Osteoblast (primary cell): Measurements from ENCODE around the gene AMPD1. TPM values are rescaled to one million over a fixed set of nuclear protein-coding genes. Genes with fewer than 3 reads are reported as not detected.

ENCODE experiments used
- DNase-seq: peaks from one replicate; pipeline ENCODE4 v3.0.0; 2011; ENCODE audit warnings: low spot score, mixed read lengths; ENCODE audit not compliant: insufficient read length; ENCODE audit errors: missing footprints
- H2AFZ ChIP-seq: 2 replicates; pipeline ENCODE4 v1.6.0; 2011; ENCODE audit warnings: mild to moderate bottlenecking, low read length
- H3K27ac ChIP-seq: 2 replicates; pipeline ENCODE4 v1.5.1; 2011; ENCODE audit warnings: mild to moderate bottlenecking, low read depth, low read length, moderate library complexity
- H3K27me3 ChIP-seq: 2 replicates; pipeline ENCODE4 v1.6.0; 2012; ENCODE audit warnings: mild to moderate bottlenecking, control low read depth, inconsistent platforms, low read length, moderate library complexity; ENCODE audit not compliant: insufficient read depth
- H3K36me3 ChIP-seq: 2 replicates; pipeline ENCODE4 v1.5.1; 2011; ENCODE audit warnings: mild to moderate bottlenecking, low read length, control low read depth, moderate library complexity; ENCODE audit not compliant: insufficient read depth
- H3K4me1 ChIP-seq: 2 replicates; pipeline ENCODE4 v1.5.1; 2011; ENCODE audit warnings: mild to moderate bottlenecking, low read length, control low read depth, moderate library complexity; ENCODE audit not compliant: insufficient read depth
- H3K4me2 ChIP-seq: 2 replicates; pipeline ENCODE4 v1.6.0; 2011; ENCODE audit warnings: mild to moderate bottlenecking, low read length; ENCODE audit not compliant: insufficient read depth
- H3K4me3 ChIP-seq: fragments of 200-600 bp; sonication (generic); 3 replicates; pipeline ENCODE4 v1.5.1; 2012; ENCODE audit warnings: mild to moderate bottlenecking, low read length, inconsistent platforms; ENCODE audit not compliant: insufficient read depth
- H3K79me2 ChIP-seq: 2 replicates; pipeline ENCODE4 v1.6.0; 2012; ENCODE audit warnings: mild to moderate bottlenecking, low read length, control low read depth, inconsistent platforms; ENCODE audit not compliant: insufficient read depth
- H3K9me3 ChIP-seq: 2 replicates; pipeline ENCODE4 v1.5.1; 2011; ENCODE audit warnings: low read depth, low read length, control low read depth
- H4K20me1 ChIP-seq: 2 replicates; pipeline ENCODE4 v1.6.0; 2012; ENCODE audit warnings: mild to moderate bottlenecking, low read length, control low read depth; ENCODE audit not compliant: insufficient read depth
- total RNA-seq: library from RNA; depleted of rRNA; stranded (reverse); fragments of >200 nt; gene quantifications from 2 replicates; pipeline ENCODE4 v1.2.3, GENCODE V29; 2012
- TF ChIP-seq, protein P1 (sequence below): IDR thresholded peaks from 2 replicates; pipeline ENCODE4 v1.5.1; 2011; ENCODE audit warnings: mild to moderate bottlenecking, low read depth, low read length, moderate library complexity; ENCODE audit errors: extremely low read depth

Gene AMPD1
- total RNA-seq, 1 donor = not detected

- no peaks in the 10 kb centered on the region for H4K20me1 ChIP-seq
- H3K4me2 ChIP-seq = no peak overlapping the region
- no peak overlapping the region for H2AFZ ChIP-seq
- peaks cover 4% of the 10 kb centered on the region for H3K27me3 ChIP-seq
- no peaks in the 10 kb centered on the region for H3K36me3 ChIP-seq
- TF ChIP-seq, protein P1, sequence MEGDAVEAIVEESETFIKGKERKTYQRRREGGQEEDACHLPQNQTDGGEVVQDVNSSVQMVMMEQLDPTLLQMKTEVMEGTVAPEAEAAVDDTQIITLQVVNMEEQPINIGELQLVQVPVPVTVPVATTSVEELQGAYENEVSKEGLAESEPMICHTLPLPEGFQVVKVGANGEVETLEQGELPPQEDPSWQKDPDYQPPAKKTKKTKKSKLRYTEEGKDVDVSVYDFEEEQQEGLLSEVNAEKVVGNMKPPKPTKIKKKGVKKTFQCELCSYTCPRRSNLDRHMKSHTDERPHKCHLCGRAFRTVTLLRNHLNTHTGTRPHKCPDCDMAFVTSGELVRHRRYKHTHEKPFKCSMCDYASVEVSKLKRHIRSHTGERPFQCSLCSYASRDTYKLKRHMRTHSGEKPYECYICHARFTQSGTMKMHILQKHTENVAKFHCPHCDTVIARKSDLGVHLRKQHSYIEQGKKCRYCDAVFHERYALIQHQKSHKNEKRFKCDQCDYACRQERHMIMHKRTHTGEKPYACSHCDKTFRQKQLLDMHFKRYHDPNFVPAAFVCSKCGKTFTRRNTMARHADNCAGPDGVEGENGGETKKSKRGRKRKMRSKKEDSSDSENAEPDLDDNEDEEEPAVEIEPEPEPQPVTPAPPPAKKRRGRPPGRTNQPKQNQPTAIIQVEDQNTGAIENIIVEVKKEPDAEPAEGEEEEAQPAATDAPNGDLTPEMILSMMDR = no peak
- H3K79me2 ChIP-seq = no peaks in the 10 kb centered on the region
- H3K27ac ChIP-seq = no peak overlapping the region
- no peaks in the 10 kb centered on the region for H3K9me3 ChIP-seq
- H3K4me3 ChIP-seq = no peak overlapping the region
- no peaks in the 10 kb centered on the region for H3K4me1 ChIP-seq
- DNase-seq = no peak
These were observed 621 bp downstream of the AMPD1 start for GRCh38 chr1:114694540-114695310.

GRCh38 chr1:114692947-114693346 lies 2.4 kb downstream of the AMPD1 start:
- Histone ChIP-seq H3K4me1 (no peaks in the 10 kb centered on the region), H3K4me3 (no peak overlapping the region), H3K27ac (no peak overlapping the region), H3K27me3 (peaks cover 10% of the 10 kb centered on the region), H3K36me3 (no peaks in the 10 kb centered on the region), H4K20me1 (no peaks in the 10 kb centered on the region), H3K4me2 (no peak overlapping the region), H3K79me2 (no peaks in the 10 kb centered on the region), H2AFZ (no peak overlapping the region), H3K9me3 (no peaks in the 10 kb centered on the region)
- DNase-seq = no peak
- TF ChIP-seq, protein P1 = no peak

DNA sequence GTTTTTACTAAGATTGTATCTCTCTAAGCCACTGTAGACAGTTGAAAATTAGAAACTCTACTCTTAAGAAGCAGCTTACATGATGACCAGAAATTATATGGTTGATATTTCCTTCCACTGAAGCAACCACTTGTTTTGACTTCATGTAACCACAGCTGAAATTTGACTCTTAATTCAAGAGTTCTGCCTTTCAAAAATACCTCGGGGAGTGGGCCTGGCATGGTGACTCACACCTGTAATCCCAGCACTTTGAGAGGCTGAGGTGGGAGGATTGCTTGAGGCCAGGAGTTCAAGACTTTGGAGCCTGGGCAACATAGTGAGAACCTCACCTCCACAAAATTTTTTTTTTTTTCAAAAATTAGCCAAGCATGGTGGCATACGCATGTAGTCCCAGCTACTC lies 4.3 kb downstream of the AMPD1 start:
- no peaks in the 10 kb centered on the region for H4K20me1 ChIP-seq
- H3K36me3 ChIP-seq = no peaks in the 10 kb centered on the region
- no peak overlapping the region for H3K4me2 ChIP-seq
- TF ChIP-seq, protein P1 = no peak
- no peak overlapping the region for H3K4me3 ChIP-seq
- H3K27ac ChIP-seq = no peak overlapping the region
- no peak overlapping the region for H2AFZ ChIP-seq
- H3K27me3 ChIP-seq = peaks cover 12% of the 10 kb centered on the region
- no peaks in the 10 kb centered on the region for H3K79me2 ChIP-seq
- H3K9me3 ChIP-seq = no peaks in the 10 kb centered on the region
- no peak for DNase-seq
- H3K4me1 ChIP-seq = no peaks in the 10 kb centered on the region

- Histone ChIP-seq H3K36me3 (no peaks in the 10 kb centered on the region), H3K4me1 (no peaks in the 10 kb centered on the region), H2AFZ (no peak overlapping the region), H3K27me3 (peaks cover 14% of the 10 kb centered on the region), H3K9me3 (no peaks in the 10 kb centered on the region), H3K27ac (no peak overlapping the region), H3K79me2 (no peaks in the 10 kb centered on the region), H3K4me3 (no peak overlapping the region), H3K4me2 (no peak overlapping the region), H4K20me1 (no peaks in the 10 kb centered on the region)
- DNase-seq = no peak
- TF ChIP-seq, protein P1 = no peak
These were observed 5.2 kb downstream of the AMPD1 start for GRCh38 chr1:114690148-114690547.
